NB4 (cell line): ENCODE data around the gene KCNQ1.

ENCODE experiments used
- MYC ChIP-seq: IDR thresholded peaks from 2 replicates; pipeline ENCODE4 v1.6.1; 2011; ENCODE audit warnings: low read depth, low read length
- POLR2A ChIP-seq: IDR thresholded peaks from 2 replicates; pipeline ENCODE4 v1.6.1; 2011; ENCODE audit warnings: mild to moderate bottlenecking; ENCODE audit not compliant: insufficient read length; ENCODE audit errors: extremely low read depth
- TF ChIP-seq, protein P1 (sequence below): IDR thresholded peaks from one replicate; pipeline ENCODE4 v1.5.1; 2012; ENCODE audit warnings: low read depth, low read length
- TF ChIP-seq, protein P2 (sequence below): IDR thresholded peaks from 2 replicates; pipeline ENCODE4 v1.6.1; 2011; ENCODE audit warnings: low read depth, low read length

DNA sequence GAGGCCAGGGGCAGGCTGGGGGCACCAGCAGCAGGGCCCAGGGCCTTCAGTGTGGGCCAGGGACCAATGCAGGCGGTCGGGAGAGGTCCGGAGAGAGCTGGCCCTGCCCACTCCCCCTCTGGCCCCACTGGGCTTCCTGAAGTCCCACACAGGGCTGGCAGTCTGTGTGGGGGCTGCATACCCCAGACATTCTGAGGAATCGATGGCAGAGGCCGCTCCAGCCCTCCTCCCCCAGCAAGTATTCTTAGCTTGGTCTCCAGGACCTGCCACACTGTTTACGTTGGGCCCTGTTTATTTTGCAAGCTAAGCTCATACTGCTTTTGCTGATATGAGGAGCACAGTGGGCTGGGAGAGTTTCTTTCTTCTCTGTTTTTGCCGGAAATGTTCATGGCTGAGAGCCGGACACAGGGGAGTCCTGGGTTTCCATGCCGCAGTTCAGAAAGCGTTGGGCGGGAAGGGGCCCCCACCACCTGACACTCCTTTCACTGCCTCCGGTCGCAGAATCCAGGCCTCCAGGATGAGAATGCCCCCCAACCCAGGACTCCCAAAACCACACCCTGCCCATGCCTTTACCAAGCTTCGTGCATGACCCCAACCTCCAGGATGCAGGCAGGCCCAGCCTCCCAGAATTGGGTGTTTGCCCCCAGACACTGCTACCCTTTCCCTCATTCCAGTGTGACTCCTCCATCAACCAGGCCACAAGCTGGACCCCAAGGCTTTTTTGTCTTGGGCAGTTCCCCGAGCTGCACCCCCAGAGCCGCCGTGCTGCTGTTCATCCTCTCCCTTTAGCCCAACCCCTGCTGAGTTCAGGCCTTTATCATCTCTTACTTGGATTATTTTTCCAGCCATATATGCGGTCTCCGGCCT lies 336.8 kb downstream of the KCNQ1 start:
- TF ChIP-seq, protein P1, sequence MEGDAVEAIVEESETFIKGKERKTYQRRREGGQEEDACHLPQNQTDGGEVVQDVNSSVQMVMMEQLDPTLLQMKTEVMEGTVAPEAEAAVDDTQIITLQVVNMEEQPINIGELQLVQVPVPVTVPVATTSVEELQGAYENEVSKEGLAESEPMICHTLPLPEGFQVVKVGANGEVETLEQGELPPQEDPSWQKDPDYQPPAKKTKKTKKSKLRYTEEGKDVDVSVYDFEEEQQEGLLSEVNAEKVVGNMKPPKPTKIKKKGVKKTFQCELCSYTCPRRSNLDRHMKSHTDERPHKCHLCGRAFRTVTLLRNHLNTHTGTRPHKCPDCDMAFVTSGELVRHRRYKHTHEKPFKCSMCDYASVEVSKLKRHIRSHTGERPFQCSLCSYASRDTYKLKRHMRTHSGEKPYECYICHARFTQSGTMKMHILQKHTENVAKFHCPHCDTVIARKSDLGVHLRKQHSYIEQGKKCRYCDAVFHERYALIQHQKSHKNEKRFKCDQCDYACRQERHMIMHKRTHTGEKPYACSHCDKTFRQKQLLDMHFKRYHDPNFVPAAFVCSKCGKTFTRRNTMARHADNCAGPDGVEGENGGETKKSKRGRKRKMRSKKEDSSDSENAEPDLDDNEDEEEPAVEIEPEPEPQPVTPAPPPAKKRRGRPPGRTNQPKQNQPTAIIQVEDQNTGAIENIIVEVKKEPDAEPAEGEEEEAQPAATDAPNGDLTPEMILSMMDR, result no peak
- TF ChIP-seq POLR2A (no peak), MYC (no peak)
- TF ChIP-seq, protein P2, sequence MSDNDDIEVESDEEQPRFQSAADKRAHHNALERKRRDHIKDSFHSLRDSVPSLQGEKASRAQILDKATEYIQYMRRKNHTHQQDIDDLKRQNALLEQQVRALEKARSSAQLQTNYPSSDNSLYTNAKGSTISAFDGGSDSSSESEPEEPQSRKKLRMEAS, result no peak
